Measurements from ENCODE around the gene EXO1. TPM values are rescaled to one million over a fixed set of nuclear protein-coding genes. Genes with fewer than 3 reads are reported as not detected.

Gene EXO1
- total RNA-seq, 1 donor from 2014 or later, result 0.83 TPM

DNA sequence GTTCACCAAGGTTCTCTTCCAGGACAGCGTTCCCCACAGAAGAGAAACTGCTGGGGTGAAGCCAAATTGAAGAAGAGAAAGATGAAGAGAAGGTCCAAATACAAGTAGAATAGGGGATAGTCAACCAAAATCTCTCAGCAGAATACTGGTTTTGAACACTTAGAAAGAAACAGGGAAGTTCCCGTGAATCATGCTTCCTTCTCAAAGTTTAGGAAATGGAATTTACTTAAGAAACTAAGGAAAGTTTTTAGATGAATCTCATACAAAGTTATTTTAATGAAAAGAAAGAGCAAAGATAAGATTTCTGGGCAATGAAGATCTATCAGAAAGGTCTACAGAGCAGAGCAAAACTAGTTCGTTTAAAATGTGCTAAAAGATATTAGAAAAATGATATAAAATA is 43.3 kb downstream of the EXO1 start:
- no peak for DNase-seq (ENCODE audit: low spot score)

DNA sequence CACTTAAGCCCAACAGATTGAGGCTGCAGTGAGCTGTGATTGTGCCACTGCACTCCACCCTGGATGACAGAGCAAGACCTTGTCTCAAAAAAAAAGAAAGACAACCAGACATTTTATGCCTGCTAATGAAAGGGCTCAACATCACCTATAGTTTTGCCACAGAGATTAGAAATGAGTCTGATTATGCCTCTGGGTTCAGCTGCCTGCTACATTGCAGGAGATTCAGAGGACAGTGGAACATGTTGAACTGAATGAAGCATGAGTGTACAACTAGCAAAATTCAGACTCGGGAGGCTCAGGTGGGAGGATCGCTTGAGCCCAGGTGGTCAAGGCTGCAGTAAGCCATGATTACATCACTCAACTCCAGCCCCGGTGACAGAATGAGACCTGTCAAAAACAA is 46.0 kb downstream of the EXO1 start:
- DNase-seq (ENCODE audit: low spot score), result no peak

DNA sequence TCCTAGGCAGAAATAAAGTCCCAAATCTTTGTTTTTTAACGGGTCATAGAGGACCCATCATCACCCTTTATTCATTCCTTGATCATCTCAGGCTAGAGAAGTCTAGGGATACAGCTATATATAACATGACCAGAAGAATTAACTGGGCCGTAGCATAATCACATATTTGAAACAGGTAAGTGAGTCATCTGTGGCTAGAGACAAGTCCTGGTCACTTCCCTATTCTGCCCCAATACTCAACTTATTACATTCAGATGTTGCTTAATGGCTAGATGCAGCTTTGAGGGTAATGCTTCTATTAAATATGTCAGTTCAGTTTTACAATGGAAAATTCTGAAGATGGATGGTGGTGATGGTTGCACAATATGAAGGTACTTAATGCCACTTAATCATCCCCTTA is 47.0 kb downstream of the EXO1 start:
- no peak for DNase-seq (ENCODE audit: low spot score)

DNA sequence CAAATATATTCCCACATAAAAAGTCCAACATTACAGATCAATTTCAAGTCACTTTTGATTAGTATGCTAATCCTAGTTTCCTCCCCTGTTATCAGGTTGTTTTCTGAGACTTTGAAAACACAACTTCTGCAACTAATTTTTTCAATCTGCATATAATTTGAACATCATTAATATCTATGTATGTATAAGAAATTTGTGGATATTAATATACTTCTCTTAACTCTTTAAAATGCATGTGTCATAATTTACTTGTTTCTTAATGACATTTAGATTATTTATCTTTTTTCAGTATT is 48.6 kb downstream of the EXO1 start:
- no peak for DNase-seq (ENCODE audit: low spot score)

DNA sequence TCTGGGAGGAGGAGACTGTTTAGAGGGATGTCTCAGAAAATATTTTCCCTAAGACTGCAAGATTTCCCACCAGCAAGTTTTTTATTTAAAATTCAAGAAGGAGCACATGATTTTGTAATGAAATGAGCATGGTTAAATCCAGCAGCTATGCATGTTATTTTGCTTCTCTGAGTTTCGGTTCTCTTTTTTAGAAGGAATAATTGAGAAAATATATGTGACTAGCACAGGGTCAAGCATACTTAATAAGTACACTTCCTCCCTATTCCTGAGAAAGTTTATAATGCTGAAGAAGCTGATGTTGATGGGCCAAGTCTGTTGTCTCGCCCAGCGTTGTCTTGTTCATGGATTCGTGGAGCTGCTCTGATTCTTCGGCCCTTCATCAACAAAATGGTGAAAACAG is 51.2 kb downstream of the EXO1 start:
- no peak for DNase-seq (ENCODE audit: low spot score)

DNA sequence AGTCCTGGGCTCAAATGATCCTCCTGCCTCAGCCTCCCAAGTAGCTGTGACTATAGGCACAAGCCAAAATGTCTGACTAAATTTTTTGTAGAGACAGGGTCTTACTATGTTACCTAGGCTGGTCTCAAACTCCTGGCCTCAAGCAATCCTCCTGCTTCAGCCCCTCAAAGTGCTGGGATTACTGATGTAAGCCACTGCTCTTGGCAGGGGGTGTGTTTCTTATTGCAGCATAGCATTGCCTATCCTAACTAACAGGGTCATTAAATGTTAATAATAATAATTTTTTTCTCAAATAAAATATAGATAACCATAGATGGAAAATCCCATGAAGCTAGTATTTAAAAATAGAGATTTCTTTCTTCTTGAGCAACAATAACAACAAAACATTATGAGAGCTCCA is 52.4 kb downstream of the EXO1 start:
- no peak for DNase-seq (ENCODE audit: low spot score)

DNA sequence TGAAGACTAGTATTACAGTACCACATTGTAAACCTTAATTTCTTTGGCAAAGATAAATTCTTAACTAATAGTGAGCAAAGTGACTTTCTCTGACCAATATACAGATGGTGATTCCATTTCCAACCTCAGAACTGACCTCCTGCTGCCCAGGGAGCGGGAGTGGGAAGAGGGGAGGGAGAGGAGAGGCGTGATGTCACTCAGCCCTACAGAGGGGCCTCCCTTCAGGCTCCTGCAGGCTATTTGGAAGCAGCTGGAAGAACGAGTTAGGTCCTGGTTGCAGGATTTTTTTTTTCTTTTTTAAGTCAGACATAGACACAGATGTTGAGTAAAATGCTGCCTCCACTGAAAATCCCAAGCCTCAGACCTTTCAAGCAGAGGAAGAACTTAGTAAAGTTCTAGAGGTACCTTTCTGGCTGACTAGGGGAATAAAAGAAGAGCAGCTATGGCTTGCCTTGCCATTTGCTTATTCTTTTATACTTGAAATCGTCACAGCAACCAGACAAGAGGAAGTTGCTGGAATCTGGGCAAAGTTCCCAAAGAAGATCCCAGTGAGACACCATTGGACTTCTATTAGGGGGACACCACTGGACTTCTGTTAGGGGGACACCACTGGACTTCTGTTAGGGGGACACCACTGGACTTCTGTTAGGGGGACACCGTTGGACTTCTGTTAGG is 54.5 kb downstream of the EXO1 start:
- DNase-seq (ENCODE audit: low spot score), result no peak

DNA sequence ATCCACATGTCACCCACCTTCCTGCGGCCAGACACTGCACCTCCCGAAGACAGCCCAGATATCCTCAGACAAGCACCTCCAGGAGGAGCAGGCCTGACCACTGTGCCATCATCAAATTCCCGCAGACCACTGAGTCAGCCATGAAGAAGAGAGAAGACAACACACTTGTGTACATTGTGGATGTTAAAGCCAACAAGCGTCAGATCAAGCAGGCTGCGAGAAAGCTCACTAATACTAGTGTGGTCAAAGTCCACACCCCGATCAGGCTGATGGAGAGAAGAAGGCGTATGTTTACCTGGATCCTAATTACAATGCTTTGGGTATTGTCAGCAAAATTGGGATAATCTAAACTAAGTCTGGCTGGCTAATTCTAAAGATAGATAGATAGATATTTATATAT is 68.2 kb downstream of the EXO1 start:
- no peak for DNase-seq (ENCODE audit: low spot score)

DNA sequence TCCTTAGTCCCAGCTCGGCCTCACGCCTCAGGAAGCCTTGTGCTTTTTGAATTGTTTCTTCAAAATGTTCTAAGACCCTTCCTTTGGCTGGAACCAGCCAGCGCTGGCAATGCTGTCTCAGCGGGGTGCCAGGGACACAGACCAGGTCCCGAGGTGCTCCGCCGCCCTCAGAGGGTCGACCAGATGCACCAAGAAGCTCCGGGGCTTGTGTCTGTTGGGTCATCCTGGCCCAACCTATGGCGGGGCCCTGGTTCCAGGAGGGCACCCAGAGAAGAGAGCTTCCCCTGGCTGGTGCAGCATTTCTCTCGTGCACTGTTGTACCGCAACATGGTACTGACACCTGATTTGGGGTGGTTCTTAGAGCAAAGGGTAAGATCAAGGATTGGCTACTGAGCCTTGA is 69.5 kb downstream of the EXO1 start:
- DNase-seq (ENCODE audit: low spot score), result no peak

DNA sequence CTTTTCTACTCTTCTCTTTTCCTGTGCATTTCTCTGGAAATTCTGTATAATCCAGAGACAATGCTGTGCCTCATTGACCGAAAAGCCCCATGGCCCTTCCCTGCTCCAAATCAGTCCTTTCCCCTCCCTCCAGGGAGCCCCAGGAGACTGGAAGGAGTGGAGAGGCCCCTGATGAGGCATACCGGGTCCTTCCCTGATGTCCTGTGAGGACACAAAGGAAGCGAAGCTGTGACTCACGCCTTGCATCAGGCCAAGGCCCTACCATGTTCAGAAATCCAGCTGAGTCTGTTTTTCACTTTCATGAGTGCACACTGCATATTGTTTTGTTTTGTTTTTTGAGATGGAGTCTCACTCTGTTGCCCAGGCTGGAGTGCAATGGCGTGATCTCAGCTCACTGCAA is 70.9 kb downstream of the EXO1 start:
- DNase-seq (ENCODE audit: low spot score), result no peak

DNA sequence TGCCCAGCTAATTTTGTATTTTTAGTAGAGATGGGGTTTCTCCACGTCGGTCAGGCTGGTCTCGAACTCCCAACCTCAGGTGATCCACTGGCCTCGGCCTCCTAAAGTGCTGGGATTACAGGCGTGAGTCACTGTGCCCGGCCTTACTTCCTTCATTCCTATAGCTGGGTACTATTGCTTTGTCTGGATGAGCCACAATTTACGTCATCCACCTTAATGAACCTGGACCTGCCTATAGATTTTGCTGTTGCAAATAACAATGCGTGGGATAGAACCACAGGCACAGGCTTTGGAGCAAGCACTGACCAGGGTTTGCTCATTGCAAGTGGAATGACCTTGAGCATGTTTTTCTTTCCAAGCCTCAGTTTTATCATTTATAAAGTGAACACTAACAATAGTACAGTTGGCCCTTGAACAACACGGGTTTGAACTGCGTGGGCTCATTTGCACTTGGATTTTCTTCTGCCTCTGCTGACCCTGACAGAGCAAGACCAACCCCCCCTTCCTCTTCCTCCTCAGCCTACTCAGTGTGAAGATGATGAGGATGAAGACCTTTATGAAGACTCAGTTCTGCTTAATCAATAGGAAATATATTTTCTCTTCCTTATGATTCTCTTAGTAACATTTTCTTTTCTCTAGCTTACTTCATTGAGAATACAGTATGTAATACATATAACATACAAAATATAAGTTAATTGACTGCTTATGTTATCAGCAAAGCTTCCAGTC is 76.2 kb downstream of the EXO1 start:
- no peak for DNase-seq (ENCODE audit: low spot score)

DNA sequence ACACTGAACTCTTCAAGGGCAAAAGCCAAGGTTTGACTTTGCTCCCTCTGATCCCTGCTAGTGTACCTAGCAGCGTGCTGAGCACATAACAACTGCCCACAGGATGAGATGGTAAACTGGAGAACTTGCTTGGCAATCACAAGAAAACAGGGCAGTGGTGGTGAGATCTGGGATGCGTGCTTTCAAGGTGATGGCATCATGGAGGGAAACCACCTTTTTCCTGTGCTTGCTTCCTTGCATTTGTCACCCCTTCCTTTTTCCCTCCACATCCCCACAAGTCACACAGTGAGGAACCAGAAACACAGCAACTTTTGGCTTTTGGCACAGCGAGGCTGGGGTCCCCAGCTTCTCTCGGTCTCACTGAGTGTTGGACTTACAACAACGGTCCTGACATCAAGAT is 78.1 kb downstream of the EXO1 start:
- DNase-seq (ENCODE audit: low spot score), result no peak

DNA sequence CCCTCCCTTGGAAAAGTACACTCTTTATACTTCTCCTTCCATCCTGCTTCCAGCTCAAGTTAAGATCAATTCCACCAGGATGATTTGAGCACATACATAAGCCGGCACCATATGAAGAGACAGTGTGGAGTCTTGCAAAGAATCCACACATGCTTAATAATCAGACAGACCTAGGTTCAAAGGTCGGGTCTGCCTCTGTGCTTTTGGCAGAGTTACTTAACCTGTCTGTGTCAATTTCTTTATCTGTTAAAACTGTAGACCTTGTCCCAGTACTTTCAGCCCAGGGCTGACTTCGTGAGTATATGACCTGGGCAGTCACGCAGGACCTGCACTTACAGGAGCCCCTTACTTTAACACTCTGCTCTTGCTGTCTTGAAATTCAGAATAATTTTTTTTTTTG is 79.3 kb downstream of the EXO1 start:
- no peak for DNase-seq (ENCODE audit: low spot score)

DNA sequence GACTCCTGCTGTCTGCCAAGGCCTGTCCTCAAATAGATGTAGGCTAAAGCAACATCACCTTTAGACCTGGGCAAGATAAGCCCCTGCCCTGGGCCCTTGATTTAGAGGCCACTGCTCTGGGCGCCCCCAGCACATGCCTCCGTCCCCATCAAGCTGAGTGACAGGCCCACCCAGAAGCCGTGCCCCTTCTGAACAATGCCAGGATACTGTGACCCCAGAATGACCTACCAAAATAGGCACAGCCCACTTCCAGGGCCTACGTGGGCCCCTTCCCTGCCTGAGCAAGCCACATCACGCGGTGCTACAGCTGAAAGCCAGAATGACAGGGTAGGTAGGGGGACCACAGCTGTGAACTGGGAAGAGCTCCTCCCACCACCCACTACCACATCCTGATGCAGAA is 84.8 kb downstream of the EXO1 start:
- no peak for DNase-seq (ENCODE audit: low spot score)

DNA sequence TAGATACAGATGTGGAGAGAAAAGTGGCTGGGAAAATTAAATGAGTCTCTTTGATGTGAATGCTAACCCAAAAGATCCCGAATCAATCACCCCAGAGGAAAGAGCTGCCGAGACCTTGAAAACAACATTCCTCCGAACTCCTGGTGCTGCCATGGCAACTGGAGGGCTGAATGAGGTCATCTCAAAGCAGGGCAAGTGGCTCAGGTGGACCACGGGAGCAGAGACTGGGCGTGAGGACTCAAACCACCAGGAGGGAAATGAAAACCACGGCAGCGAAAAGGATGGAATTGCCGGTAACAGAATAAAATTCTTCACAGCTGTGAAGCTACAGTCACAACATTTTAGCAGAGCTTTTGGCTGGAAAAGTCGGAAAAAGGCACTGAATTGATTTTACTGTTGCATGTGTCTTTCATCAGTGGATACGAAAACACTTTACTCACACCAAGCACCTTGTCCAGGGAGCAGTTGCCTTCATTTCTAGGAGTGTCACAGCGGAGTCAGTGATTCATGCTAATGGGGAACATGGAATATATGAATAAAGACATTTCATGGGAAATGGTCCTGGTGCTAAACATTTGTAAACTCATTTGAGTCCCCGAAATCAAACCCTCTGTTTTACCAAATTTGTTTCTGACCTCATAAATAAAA is 86.3 kb downstream of the EXO1 start:
- DNase-seq (ENCODE audit: low spot score), result no peak

DNA sequence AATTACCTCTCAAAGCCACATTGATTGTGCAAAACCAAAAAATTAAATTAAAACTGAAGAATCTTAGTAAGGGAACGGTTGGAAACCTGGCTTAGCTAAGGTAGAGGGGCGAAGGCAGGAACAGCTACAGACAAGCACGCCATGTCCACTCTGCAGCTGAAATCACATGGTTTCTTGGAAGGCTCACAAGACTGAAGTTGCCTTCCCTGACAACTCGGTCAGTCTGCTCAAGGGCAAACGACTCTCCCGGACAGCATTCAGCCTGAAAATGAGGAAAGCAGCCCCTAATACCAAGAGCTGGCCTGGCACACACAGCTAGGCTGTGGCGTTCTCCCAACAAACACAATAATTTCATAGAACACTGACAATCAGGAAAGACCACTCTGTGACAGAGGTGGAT is 86.9 kb downstream of the EXO1 start:
- no peak for DNase-seq (ENCODE audit: low spot score)

Other genes starting within 250 kb of the EXO1 start
- 4.6 TPM for gene CHML, start 207.8 kb upstream of the EXO1 start, total RNA-seq
- 6.5 TPM for gene OPN3, start 207.8 kb upstream of the EXO1 start, total RNA-seq
- gene WDR64, start 195.9 kb upstream of the EXO1 start, total RNA-seq, result not detected
- not detected for gene BECN2, start 109.6 kb downstream of the EXO1 start, total RNA-seq
- not detected for gene MAP1LC3C, start 150.9 kb downstream of the EXO1 start, total RNA-seq